ENCODE results near the gene BCL2. TPM values are rescaled to one million over a fixed set of nuclear protein-coding genes. Genes with fewer than 3 reads are reported as not detected.
"Not testable (repeated sequence)": the region's sequence is repeated elsewhere in the genome, so short reads cannot be mapped to it uniquely, and the experiment has no call there.

The BCL2 gene
- polyA plus RNA-seq (ENCODE audit: insufficient read length): 16.0 TPM

DNA sequence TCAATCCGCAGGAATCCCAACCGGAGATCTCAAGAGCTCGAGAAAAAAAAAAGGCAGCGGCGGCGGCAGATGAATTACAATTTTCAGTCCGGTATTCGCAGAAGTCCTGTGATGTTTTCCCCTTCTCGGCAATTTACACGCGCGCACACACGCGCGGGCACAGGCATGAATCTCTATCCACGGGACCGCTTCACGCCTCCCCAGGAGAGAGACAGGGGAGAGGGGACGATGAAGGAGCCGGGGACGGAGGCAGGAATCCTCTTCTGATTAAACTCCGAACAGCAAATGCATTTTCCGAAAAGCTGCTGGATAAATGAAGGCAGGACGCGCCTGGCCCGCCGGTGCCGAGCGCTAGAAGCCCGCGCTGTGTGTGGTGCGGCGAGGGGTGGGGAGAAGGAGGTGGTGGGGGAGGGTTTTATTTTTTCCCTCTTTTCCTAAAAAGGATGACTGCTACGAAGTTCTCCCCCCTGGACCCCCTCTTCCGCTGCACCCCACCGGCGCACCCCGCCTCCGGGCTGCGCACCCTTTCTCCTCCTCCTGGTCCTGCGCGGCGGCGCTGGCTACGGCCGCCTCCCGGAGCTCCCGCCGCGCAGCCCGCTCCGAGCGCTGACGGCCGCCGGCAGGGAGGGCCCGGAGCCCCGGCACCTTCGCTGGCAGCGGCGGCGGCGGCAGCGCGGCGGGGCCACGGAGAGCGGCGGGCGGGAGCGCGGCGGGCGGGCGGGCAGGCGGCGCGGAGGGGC lies at the start of gene BCL2:
Gene BCL2 (minus strand): TSS at position 387 of the 740 bp plus-strand sequence.
- peak; percentile 82 for DNase-seq

DNA sequence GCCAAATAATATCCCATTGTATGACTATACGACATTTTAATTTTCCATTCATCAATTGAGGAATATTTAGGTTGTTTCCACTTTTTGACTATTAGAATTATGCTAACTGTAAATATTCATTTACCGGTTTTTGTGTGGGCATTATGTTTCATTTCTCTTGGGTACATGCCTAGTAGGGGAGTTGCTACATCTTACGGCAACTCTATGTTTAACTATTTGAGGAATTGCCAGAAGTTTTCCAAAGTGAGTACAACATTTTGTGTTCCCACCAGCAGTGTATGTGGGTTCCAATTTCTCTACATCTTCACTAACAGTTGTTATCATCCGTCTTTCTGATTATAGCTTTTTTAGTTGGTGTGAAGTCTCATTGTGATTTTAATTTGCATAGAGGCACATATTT lies 49.0 kb upstream of the BCL2 start:
- DNase-seq: no peak

DNA sequence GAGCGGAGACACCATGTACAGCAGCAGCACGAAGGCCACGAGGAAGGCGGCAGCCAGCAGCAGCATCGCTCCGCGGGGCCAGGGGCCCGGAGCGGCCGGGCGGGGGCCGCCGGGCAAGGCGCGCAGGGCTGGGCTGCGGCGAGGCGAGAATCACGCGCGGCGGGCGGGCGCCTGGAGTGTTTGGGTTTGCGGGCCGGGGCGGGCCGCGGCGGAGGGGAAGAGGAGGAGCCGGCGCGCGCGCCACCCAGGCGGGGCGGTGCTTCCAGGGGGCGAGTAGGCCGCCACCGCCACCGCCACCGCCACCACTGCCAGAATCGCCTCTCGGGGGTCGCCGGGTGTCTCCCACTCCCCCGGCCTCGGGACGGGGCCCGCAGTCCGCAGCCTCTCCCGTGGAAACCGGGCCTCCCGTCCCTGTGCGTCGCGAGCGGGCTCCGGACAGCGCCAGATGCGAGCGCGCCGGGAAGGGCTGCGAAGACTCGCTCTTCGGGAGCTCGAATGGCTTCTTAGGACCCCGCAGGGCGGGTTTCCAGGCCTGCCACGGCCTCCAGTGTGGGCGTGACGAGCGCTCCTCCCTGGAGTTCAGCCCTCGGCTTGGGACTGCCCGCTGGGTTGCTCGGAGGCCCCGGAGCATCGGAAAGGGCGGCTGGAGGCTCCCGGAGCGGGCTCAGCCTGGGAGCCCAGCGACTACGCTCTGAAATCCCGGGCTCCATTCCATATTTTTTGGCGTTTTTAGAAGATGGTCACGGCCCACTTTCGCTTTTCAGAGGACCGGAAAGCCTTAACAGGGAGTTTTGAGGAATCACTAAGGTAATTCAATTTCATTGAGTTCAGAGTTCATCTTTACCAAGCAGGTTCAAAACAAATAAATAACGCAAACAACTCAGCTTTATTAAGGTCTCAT lies 47.7 kb upstream of the BCL2 start, which contains the start of gene KDSR:
Gene KDSR (minus strand): TSS at position 154 of the 901 bp plus-strand sequence. CDS start 88 bp downstream, at position 66.
- DNase-seq: peak; percentile 97

DNA sequence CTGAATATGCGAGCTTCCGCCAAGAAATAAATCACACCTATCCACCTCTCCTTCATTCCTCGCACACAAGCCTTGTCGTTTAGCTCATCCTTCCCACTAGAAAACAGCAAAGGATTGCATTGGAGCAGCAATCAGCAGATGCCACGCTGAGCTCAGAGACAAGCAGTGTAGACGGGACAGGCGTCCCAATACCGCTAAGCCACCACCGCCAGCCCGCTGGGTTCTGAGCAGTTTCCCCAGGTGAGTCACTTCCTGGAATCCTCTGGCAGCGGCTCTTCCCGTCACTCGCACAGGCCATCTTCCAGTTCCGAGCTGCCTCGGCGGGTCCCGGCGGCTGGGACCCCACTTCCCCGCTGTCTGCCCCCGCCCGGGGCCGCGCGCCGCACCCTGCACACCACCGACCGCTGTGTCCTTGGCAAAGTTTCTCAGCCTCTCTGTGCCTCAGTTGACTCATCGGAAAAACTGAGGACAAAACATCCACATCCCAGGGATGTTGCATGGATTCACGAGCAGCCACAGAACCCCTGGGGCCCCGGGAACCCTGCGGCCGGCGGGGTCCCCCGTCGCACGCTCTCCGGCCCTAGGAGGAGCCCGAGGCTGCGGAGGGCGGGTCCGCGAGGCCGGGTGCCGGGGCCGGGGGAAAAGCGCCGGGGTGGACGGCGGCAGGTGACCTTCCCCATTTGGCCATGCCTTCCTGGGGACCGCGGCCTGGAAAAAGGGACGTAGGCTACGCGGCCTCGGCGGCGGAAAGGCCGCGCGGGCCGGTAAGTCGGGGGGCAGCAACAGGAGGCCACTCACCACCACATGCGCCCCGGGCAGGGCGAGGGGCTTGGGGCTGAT lies 46.9 kb upstream of the BCL2 start:
- peak; percentile 23 for DNase-seq

DNA sequence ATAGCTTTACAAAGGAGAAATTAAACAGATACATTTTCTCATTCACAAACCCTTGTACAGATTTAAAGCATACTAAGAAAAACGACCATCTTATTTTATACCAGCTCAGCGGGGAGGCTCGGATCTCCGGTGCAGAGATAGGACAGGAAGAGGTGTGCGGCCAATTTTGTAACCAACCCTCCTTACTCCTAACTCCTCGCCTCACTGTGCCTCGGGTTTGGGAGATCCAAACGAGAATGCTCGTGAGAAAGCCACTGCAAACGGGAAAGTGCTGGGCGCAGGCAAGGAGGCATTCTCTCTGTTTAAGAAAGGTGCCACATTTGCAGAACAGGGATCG lies 46.3 kb upstream of the BCL2 start:
- DNase-seq: no peak

DNA sequence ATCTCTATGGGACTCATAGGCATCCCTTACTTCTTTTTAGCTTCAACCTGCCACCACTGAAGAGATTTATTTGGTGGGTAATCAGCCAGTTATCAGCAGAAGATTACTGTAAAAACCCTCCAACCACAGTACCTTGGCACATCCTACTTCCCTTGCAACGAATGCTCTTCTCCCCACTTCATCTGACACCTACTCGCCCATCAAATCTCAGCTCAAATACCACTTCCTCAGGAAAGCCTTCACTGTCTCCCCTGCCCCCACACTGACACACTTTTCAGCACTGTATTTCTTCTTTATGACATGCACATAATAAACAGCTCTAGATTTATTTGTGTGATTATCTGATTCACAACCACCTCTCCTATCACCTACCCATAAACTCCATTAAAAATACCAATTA lies 44.4 kb upstream of the BCL2 start:
- no peak for DNase-seq

DNA sequence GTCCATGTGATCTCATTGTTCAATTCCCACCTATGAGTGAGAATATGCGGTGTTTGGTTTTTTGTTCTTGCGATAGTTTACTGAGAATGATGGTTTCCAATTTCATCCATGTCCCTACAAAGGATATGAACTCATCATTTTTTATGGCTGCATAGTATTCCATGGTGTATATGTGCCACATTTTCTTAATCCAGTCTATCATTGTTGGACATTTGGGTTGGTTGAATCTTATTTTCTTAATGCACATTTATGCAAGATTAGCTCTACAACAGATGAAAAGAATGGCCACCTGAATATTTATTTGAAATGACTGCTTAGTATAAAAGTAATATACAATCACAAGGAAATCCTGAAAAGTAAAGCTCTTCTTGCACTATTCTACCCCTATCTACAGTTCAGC lies 43.9 kb upstream of the BCL2 start:
- DNase-seq: not testable (repeated sequence)

DNA sequence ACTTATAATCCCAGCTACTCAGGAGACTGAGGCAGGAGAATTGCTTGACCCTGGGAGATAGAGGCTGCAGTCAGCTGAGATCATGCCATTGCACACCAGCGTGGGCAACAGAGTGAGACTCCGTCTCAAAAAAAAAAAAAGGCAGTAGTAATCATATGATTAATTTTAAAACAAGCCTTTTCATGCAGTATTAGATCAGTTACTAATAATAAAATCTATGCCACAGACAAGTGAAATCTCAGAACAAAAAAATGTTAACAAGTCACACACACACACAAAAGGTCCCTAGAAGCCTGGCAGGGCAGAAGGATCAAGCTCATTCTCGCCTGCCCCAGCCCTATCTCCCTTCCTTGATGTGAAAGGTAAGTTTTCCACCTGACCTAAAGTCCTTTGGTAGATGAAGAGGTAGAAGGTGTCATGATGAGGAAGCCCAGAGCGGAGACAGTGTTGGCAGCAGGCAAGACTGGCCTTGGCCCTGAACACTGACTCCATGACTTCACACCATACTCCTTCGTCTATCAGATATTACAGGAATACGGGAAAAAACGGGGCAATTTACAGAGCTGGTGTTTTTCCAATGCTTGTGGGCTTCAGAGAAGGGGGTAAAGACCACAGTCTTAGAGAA lies 36.8 kb upstream of the BCL2 start:
- no peak for DNase-seq

DNA sequence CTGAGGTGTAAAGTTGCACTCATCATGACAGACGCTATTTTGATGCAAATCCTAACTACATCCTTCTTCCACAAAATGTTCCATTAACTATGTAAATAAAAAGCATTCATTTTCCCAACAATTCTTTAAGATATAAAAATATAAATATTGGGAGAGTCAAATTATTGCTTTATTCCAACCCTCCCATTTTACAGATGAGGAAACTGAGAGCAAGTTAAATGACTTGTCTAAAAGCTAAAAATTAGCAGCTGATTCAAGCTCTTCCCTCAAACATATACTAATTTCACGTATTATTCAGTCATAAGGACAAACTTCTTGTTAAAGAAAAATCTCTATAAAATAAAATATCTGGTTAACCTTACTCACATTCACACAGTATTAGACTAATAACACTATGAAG lies 30.7 kb upstream of the BCL2 start:
- no peak for DNase-seq

DNA sequence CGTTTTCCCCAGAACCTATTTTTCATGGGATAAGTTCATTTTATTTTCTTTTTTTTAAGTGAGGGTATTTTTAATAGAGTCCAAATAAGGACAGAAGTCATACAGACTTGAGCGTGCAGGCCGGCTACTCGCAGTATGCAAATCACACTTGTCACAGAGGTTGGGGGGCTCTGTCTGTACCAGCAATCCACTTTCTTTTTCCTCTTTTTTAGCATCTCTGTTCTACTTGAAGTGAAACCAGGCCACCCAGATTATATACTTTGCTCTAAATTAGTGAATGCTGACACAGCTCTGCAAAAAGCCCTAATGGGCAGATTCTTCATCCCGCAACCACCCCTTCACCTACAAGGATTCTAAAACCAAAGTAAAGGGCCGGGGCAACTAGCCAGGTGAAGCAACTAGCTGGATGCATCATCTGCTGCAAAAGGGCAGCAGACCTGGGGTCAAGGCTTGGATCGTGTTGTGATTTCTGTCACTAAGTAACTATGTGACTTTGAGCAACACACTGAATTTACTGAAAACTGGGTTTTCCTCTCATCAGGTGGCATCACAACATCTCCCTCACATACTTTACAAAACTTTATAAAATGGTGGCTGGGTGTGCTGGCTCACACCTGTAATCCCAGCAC lies 29.1 kb upstream of the BCL2 start:
- DNase-seq: no peak

DNA sequence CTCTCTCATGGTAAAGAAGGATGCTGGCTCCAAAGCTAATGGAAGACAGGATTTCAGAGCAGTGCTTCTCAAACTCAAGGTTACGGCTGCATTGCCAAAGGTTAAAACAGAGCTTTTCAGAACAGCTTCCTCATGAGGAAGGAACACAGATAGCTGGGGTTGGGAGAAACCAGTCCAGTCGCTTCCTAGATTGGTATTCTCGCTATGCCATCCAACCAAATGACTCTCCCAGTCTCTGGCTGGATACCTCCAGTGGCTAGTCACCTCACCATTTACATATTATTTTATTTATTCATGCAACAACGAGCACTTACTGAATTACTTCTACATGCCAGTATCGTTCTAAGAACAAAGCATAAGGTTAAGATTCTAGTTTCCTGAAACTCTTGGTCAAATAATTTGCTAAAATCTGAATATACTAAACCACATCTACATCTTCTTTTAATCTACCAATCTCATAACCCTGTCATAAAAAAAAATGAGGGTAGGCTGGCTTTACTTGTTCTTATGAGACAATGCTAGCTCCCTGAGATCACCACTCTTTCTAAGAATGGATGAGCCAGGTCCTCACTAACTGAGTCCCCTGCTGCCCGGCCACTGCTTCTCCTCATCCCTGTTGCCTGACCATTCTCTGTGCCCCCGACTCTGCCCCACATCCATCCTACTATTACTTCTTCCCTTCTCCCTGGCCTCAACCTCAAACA lies 27.1 kb upstream of the BCL2 start:
- DNase-seq: no peak

DNA sequence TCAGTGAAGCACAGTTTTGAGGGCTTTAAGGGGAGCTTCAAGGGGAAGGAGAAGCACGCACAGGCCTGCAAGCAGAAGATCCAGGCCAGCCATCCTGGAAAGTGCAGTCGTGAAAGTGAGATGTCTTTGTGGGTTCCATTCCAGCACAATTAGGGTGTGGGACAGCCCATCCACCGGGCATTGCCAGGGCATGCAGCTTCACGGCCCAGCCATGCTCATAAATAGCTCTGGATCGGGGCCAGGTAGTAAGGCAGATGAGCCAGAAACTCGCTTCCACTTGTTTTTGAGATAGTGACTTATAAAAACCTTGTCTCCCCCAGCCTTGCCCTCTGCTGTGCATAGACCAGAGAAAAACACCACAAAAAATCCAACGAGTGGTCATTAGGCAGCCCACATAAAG lies 26.5 kb upstream of the BCL2 start:
- DNase-seq: no peak

DNA sequence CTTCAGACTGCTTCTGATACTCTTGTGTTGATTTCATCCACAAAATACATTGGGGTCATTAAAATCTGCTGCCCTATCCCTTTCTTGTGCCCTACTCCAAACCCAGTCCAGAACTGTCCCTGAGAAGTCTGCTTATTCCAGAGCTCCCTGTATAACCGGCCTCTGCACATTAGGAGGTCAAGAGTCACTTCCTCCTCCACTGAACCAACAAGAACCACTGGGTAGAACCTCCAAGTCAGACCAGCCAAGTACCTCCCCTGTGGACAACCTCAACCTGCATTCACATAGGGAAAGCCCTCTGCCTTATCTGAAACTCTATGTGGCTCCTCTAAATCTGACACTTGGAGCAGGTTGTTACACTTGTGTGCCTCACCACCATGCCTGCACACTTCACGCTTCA lies 25.3 kb upstream of the BCL2 start:
- no peak for DNase-seq

DNA sequence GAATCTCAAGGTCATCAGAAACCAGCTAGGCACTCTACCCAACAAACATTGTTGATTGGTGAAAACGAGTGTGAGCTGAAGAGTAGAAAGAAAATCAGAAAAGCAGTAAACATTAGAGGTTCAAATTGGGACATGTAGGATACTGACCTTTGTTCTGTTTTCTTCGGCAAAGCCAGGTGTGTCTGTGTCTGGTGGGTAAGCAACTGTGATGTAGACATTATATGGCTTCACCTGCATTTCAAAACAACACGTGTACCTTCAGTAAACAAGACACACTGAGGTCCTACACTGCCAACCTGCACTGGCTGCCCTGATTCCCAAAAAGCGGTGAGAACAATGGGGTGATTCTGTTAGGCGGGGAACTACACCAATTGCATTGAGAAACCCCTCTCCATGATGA lies 24.7 kb upstream of the BCL2 start:
- DNase-seq: no peak

DNA sequence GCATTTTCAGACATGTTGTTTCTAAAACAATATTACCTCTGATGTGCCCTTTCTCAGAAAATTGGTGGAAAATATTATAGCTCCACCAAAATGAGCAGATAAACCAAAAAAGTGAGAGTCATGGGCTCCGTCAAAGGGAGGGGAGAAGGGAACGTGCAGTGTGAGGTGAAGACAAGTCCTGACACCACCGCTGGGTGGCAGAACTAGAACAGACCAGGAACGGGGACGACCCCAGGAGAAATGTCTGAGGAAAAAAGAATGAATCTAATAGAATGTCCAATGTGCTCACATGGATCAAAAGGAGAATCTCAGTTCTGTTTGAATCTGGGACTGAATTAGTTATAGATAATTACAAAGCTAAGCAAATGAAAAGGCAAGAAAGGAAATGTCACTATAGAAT lies 22.6 kb upstream of the BCL2 start:
- peak; percentile 40 for DNase-seq

DNA sequence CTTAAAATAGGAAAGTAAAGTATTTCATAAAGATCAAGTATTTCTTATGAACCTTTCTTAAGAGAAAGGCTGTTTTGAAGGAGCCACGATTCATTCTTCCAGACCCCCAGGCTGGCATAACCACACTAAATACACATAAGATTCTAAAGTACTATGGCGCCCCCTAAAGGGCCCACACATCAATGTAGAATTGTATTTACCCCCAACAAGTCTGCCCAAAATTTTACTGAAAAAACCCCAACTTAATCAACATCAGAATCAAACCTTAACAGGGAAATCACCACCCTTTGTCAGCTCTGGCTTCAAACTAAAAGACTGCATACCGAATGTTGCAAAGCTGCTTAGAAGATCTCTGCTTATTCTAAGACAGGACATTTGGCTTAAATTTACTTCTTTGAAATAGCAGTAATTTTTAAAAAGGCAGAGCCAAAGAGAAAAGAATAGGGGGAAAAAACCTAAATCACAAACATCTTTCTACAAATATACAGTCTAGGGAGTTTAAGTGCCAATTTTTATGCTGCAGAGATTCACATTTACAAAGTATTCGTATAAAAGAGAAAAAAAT lies 20.4 kb upstream of the BCL2 start:
- no peak for DNase-seq

DNA sequence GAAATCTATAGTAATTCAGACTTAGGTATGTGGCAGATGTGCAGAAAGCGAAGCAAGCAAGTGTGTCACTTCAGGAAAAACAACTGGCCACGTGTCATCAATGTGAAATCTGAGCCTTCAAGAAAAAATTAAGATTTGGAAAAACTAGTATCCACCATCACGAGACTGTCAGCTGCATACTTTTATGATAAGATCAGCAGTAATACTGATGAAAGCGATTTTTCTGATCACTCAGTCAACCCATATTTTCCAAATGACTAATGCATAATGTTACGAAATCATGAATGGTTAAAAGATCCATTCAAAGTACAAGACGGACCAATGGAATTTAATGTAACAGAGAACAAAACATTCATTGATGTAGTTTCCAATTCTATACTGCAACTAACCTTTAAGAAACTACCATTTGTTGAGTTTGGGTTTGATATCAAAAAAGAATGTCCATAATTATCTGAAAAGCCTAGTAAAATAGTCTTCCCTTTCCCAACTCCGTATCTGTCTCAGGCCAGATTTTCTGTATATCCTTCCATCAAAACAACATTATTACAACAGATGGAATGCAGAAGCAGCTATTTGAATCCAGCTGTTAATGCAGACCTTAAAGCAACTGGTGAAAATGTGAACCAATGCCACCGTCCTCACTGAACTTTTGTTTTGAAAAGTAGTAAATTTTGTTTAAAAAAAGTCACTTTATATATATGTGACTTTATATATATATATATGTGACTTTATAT lies 17.0 kb upstream of the BCL2 start:
- DNase-seq: peak; percentile 43

DNA sequence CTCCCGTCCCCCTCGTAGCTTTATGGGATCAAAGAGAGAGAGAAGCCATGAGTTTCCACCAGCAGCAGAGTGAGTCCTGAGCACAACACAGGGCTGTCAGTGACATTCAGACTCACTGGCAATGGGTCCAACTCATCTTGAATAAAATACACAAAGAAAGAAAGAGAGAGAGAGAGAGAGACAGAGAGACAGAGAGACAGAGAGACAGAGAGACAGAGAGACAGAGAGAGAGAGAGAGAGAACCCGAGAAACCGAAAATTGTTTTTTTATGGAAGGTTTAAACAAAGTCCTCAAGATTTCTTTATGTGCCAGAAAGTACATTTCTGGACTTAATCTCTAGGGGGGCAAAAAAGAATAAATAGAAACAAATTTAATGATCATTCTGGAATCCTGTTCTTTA lies 11.5 kb upstream of the BCL2 start:
- no peak for DNase-seq

DNA sequence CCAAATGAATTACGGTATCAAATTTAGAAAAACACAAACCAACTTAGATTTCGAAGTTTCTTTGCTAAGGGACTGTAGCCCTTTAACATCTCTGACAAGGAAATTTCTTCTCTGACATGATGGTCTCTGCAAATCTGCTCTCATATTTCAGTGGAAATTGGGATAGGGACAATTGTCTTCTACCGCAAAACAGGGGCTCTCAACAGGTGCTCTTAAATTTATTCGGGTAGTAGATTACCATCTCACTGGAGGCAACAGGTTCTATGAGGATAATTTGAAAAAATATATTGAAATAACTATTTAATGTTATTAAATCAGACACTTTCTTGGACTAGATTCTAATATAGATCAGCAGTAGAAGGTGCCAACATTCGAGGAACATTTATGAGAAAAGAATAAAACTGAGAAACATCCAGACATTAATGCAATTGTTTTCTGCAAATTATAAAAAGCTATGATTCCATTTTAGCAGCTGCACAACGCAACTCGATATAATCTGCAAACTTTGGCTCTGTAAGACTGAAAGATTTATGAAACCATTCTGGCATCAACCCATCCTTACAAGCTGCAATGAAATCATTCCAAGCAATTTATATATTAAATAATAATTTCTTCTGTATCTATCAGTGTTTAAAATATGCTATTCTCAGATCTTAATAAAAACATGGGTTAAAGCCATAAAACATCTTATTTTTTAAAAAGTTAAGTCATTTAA lies 10.0 kb upstream of the BCL2 start:
- no peak for DNase-seq

DNA sequence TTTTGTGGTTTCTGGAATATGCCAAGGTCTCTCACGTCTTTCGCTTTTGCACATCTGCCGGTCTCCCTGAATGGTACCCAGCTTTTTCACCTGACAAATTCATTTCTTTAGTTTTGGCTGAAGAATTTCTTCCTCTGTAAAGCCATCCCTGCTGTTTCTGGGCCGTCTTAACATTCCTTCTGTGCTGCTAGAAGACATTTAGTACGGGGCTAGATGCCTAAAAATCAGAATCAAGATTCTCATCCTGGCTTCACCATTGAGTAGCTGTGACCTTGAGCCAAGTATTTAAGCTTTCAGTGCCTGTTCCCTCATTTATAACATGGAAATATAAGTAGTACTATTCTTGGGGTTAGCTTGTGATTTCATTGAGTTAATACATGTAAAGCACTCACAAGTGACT lies 6.4 kb upstream of the BCL2 start:
- no peak for DNase-seq
